Prostate gland (tissue), 2 donors: ENCODE measurements around the gene TRMT61B.

Experiments
- POLR2A ChIP-seq: fragments of 450-650 bp; IDR thresholded peaks from one replicate; pipeline ENCODE4 v1.6.1; 2016; ENCODE audit warnings: antibody characterized with exemption, mild to moderate bottlenecking
- TF ChIP-seq, protein P1 (sequence below), 4 experiments: fragments of 200-600 bp in 2 of 4; fragments of 450-650 bp in 2 of 4; sonication (generic) in 2 of 4; IDR thresholded peaks; 1 replicate in 3 of 4; 2 replicates in 1 of 4; pipeline ENCODE4 v1.5.1; 2016 to 2019; ENCODE audit warnings: antibody characterized with exemption in 4 of 4, mild to moderate bottlenecking in 2 of 4, moderate library complexity in 2 of 4

- TF ChIP-seq, protein P1, sequence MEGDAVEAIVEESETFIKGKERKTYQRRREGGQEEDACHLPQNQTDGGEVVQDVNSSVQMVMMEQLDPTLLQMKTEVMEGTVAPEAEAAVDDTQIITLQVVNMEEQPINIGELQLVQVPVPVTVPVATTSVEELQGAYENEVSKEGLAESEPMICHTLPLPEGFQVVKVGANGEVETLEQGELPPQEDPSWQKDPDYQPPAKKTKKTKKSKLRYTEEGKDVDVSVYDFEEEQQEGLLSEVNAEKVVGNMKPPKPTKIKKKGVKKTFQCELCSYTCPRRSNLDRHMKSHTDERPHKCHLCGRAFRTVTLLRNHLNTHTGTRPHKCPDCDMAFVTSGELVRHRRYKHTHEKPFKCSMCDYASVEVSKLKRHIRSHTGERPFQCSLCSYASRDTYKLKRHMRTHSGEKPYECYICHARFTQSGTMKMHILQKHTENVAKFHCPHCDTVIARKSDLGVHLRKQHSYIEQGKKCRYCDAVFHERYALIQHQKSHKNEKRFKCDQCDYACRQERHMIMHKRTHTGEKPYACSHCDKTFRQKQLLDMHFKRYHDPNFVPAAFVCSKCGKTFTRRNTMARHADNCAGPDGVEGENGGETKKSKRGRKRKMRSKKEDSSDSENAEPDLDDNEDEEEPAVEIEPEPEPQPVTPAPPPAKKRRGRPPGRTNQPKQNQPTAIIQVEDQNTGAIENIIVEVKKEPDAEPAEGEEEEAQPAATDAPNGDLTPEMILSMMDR (IDR thresholded peaks at IDR 0.05), result no peak
- TF ChIP-seq POLR2A, result no peak
Observed at GRCh38 chr2:28896906-28897305, 26.8 kb upstream of the TRMT61B start.
